ENCODE data around the gene TSG101.

The TSG101 gene

GRCh38 chr11:18491924-18492323 is 34.8 kb downstream of the TSG101 start:
- no peak for DNase-seq

DNA sequence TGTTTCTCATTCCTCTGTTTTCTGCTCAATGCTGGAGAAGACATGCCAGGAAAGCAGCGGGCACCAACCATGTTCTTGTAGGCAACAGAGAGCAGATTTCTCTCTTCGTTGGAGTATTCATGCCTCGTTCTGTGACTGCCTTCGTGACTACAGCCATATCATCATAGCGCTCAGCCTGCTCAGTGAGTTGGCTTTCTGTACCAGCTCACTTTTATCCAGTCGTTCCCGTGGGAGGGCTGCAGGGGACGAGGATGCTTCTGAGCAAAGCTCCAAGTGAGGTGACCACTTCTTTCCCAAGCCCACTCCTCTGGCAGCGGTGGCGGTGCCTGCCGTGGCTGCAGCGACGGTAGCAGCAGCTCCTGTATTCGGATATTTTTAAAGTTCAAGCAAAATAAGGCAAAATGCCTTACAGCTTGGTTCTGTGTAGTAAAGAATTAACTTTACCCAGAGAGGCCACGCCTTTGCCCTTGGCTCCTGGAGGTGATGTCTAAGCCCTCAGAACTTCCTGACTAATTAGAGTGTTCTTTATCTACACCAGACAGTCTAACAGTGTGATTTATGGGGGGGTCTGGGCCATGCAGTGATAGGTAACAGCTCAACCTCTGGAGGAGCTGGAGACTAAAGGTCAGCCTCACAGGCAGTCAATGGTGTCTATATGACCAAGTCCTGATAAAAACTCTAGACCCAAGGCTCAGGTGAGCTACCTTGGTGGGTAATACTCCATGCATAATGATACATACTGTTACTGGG is 35.8 kb downstream of the TSG101 start:
- no peak for DNase-seq

DNA sequence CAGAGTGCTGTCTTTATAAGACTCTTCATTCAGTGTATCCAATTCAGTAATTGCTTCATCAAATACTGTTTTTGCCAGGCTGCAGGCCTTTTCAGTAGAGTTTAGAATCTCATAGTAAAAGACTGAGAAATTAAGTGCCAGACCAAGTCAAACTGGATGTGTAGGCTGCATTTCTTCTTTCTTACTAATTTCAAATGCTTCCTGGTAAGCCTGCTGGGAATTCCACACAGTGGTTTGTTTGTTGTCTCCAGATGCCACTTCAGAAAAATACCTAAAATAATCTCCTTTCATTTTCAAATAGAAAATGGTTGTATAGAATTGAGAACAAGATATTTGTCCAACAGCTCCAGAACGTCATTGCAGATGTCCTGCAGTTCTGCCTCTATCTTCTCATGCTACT is 36.4 kb downstream of the TSG101 start:
- no peak for DNase-seq

- no peak for DNase-seq
Measured at GRCh38 chr11:18485913-18486528, 40.7 kb downstream of the TSG101 start.

DNA sequence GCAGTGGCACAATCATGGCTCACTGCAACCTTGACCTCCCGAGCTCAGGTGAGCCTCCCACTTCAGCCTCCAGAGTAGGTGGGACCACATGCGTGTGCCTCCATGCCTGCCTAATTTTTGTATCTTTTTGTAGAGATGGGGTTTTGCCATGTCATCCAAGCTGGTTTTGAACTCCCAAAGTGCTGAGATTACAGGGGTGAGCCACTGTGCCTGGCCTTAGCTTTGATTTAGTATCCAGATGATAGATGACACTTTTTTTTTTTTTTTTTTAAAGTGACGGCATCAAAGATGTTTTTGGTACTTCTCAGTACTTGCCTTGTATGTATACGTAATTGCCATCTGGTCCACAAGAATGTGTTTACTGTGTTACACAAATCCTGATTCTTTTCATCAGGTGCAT is 47.7 kb downstream of the TSG101 start:
- no peak for DNase-seq

DNA sequence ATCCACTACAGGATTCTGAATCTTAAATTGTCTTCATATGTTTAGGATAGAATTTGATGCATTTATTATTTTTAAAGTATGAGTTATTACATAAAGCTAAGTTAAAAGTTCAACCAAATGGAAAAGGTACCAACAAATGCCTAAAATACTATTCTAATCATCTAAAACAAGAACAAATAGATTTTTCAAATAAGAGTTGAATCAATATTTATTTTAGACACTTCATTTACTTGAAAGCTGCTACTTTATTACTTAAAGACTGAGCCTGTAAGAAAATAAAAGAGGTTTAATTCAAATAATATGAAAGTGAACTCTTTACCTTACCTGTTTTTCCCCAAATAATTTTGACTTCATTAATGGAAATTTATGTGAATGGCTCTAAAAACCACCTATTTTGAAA is 54.2 kb downstream of the TSG101 start:
- no peak for DNase-seq

DNA sequence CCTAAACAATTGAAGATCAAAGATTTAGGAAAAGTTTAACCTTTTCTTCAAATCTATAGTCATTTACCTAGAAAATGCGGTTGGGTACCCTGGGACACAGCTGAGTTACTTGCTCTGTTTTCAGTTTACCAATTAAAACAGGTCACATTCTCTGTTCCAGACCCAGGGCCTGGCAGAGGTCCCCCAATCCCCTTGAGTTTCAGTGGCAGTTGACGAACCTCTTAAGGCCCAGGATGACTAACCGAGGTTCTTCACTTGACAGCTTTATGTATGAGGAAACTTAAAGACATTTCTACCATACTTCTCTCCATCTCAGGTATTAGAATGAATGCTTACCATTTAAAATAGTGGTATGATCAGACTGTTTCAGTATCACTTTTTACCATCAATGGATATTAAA is 54.7 kb downstream of the TSG101 start:
- DNase-seq = no peak

GRCh38 chr11:18468961-18469360 is 57.8 kb downstream of the TSG101 start:
- no peak for DNase-seq

DNA sequence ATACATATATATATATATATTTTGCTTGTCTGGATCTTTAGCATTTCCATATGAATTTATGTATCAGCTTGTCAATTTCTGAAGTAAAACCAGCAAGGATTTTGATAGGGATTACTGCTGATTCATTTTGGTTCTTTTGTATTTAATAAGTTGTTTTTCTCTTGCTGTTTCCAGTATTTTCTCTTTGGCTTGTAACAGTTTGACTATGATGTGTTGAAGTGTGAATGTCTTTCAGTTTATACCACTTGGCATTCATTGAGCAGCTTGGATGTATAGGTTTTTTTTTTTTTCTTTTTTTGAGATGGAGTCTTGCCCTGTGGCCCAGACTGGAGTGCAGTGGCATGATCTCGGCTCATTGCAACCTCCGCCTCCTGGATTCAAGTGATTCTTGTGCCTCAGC is 58.7 kb downstream of the TSG101 start:
- no peak for DNase-seq

DNA sequence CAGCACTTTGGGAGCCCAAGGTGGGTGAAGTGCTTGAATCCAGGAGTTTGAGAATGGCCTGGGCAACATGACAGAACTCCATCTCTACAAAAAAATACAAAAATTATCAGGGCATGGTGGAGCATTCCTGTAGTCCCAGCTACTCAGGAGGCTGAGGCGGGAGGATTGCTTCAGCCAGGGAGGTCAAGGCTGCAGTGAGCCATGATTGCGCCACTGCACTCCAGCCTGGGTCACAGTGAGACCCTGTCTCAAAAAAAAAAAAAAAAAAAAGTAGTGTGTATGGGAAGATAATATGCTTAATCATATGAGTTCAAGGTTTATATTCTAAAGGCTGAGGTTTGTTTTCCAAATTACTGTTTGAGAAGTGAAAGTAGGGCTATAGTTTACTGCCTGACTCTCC is 60.3 kb downstream of the TSG101 start:
- no peak for DNase-seq

DNA sequence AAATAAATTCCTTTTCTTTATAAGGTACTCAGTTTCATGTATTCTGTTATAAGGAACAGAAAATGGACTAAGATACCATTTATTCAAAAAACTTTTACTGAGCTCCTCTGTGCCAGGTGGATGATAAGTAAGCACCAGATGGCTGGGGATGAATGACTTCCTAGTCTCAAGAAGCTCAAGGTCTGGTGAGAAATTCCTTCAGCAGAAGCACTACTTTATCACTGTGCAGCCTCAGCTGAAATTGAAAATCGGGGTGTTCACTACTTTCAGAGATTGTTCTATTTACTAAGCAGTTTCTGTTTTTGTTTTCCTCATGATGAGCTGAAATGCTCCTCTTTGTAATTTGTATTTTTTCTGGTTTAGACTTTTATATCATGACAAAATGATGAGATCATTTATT is 63.3 kb downstream of the TSG101 start:
- DNase-seq = no peak

- no peak for DNase-seq
Measured at GRCh38 chr11:18461909-18462308, 64.8 kb downstream of the TSG101 start.

- DNase-seq = no peak
Measured at GRCh38 chr11:18459634-18460033, 67.1 kb downstream of the TSG101 start.

DNA sequence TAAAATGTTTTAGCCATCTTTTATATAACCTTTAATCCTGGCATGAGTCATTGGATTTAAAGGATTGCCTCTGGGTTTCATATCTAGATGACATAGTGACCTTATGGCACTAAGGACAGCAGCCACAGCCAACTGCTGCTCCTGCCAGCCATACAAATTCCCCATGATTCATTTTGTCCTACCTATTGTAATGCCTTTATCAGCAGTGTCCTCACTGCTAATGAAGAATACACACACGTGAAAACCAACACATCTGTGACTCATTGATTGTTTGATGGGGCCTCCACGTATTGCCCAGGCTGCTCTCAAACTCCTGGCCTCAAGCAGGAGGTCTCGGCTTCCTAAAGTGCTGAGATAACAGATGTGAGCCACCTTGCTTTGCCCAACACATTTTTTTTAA is 69.3 kb downstream of the TSG101 start:
- DNase-seq = no peak

GRCh38 chr11:18455686-18456372 is 70.9 kb downstream of the TSG101 start, which contains the start of gene LDHAL6A:
TSS of gene LDHAL6A (plus strand) at chr11:18455856. CDS start at chr11:18456681, 825 bp downstream.
- no peak for DNase-seq

- DNase-seq = no peak
Measured at GRCh38 chr11:18452927-18453326, 73.8 kb downstream of the TSG101 start.

DNA sequence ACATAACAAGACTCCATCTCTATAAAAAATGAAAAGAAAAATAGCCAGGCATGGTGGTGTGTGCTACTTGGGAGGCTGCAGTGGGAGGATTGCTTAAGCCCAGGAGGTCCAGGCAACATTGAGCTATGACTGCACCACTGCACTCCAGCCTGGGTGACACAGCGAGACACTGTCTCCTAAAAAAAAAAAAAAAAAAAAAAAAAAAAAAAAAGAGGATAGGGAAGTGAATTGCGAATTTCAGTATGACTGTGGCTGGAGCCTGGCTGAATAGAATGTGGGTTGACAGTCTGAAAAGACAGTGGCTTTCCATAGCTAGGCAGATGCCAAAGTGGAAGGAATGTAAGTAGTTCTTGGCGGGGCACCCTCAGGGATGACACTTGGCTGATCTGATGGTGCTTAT is 77.5 kb downstream of the TSG101 start:
- no peak for DNase-seq

GRCh38 chr11:18438691-18439090 is 88.1 kb downstream of the TSG101 start:
- no peak for DNase-seq
